CD4-positive, alpha-beta T cell treated with Interleukin-21 for 1 hour (primary cell): Measurements from ENCODE around the gene EIF3D.

Experiments
- DNase-seq: peaks from one replicate; pipeline ENCODE4 v3.0.0-alpha.2; 2020

Gene EIF3D

GRCh38 chr22:36464715-36465231 is 64.2 kb downstream of the EIF3D start:
- no peak for DNase-seq

- no peak for DNase-seq
Observed at GRCh38 chr22:36463783-36464184, 65.2 kb downstream of the EIF3D start.

GRCh38 chr22:36461665-36462649 is 67.0 kb downstream of the EIF3D start:
- no peak for DNase-seq
